NOMO-1 treated with DMSO at 0.1 percent for 48 hours (cell line): ENCODE measurements around the gene KHDRBS2.
A peak's percentile ranks its signal among the peaks of the same experiment; 100 is the strongest.

Source experiments
- DNase-seq: peaks from one replicate; lab custom pipeline; 2025; ENCODE audit not compliant: unreplicated experiment; lab: John Stamatoyannopoulos, UW

Gene KHDRBS2

DNA sequence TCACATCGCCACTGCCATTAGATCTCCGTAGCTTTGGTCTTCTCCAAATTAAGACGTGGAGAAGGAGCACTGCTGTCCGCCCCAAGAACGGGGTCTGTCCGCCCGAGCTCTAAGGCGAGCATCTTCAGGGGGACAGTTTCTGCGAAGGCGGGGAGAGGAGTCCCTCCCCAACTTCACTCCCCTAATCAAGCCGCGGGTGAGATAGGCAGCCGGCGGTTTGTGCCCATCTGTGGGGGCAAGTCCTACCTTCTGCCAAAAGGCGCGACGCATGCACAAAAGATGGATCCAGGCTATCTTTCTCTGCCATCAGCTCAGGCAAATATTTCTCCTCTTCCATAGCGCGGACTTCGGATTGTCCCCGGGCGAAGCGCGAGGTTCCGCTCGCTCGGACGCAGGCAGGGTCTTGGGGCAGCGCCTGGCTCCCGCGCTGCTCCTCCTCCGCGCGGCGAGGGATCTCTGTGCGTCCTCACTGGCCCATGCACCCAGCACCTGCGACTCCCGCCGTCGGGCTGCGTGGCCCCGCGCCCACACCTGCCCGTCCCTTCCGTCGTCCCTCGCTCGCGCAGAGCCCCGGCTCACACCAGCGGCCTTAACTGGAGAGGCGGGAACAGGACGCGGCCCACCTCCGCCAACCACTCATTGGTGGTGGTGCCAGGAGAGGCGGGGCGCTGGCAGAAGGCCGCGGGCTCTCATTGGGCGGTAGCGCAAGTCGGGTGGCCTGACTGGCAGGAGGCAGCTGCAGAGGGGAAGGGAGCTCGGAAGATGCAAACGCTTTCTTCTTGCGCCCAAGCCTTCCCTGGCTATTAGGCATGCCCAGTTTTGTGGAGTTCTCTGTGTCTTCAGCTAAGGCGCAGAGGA lies at the start of gene KHDRBS2:
TSS of gene KHDRBS2 (minus strand) at position 614 of the 858 bp plus-strand sequence.
- peak; percentile 80 for DNase-seq

DNA sequence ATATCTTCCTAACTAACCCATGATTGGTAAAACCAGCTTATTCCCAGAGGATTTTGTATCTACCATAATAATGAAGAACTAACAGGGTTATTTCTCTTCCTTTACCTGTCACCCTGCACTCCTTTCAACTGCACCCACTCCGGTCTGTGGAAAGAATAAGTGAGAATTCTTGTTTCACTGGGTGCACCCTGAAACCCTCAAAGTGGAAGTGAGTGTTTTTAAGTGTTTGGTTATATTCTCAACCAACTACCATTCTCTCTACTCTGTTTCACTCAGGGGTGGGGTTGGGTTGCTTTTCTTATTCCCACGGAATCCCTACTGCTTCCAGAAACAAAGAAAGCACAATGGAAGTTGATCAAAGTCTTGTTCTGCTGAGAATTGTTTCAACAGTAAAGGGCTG lies 42.6 kb upstream of the KHDRBS2 start:
- no peak for DNase-seq

DNA sequence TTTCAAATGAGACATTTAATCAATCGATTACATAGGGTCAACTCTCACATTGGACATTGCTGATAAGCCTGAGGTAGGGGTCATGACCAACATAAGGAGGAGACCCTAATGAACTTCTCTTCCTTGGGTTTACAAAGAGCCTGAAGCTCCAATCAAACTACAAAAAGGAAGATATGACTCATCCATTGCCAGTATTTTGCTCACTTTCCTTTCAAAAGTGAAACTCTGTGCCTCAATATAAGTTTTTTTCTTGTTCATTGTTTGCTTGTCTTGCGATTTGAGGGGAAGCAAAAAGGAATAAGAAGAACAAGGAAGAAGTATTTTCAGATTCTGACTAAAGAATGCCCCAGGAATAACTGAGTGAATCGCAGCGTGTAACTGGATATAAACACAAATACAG lies 38.8 kb upstream of the KHDRBS2 start:
- DNase-seq, result peak; percentile 12

DNA sequence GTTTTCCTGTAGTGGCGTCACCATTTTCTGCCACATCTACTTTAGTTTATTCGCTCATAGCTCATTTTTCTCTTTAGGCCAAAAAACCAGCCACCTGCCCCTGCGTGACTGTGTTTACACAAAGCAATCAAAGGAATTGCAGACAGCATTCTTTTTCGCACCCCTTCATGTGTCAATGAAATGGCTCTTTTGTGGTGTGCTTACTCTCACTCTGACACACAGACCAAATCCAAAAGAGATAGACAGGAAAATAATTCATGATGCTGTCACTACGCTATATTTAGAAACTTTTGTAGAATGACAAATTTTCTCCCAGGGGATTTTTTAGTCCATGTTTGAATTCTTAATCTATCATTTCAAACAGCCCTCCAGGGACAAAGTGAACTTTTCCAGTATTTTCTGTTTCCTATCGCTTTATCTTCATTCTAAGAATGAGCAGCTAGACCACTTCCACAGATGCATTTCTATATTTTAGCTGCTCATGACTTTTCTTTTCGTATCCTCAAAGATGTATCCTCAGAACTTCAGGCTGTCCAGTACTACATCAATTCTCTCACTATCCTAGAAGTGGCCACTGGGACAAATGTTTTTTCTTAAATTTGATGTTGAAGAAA lies 37.9 kb upstream of the KHDRBS2 start:
- DNase-seq, result no peak

DNA sequence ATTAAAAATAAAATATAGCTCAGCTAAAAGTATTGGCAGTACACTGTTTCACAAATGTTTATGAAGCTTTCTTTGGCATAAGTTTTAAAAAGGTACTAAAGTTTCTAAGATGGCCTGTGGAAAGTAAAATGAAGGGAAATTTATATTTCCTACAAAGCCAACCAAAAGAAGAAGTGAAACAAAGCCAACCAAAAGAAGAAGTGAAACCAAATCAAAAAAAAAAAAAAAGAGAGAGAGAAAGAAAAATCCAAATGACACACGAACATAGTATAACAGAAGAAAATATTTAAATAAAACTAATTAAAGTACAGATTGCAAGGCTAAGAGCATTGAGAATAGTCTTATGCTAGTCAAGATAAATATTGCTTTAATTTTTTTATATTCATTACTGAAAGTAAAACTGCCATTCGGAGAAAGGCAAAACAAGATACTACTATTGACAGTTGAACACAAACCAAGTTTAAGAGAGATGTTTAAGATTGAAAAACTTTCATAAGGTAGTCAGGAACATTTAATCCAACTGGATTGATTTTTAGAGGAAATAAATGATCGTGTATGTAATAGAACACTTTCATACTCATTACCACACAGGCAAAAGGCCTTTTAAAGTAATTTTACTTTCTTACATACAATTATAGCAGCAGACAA lies 12.8 kb upstream of the KHDRBS2 start:
- peak; percentile 70 for DNase-seq

DNA sequence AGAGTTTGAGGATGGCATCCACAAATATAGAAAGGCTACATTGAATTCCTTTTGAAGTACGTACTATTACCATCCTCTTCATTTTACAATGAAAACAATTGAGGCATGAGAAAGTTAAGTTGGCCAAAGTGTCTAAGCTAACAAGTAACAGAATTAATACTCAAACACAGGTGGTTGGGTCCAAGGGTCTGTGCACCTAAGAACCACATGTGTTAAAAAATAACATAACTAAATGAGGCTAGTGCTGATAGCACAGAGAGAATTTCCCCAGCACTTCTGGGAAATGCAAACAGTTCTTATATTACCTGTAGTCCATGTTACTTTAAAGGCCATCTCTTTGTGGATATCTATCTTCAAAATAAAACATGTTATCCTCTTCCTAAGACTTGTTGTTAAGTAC lies 10.5 kb upstream of the KHDRBS2 start:
- DNase-seq, result no peak

DNA sequence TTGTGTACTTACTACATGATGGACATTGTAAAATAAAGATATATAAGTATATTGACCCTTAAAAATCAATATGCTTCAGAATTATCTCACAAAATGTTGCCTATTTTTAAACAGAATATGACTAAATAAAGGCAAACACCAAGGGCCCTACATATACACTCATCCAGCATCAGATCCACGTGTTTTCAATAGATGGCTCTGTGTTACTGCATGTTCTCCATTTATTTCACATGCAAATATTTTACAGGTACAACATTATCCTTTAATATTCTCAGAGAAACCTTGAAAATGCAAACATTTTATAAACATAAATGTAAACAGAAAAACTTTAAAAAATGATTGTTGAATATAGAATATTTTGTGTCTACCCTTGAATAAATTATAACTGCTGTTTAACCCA lies 2.9 kb upstream of the KHDRBS2 start:
- no peak for DNase-seq

DNA sequence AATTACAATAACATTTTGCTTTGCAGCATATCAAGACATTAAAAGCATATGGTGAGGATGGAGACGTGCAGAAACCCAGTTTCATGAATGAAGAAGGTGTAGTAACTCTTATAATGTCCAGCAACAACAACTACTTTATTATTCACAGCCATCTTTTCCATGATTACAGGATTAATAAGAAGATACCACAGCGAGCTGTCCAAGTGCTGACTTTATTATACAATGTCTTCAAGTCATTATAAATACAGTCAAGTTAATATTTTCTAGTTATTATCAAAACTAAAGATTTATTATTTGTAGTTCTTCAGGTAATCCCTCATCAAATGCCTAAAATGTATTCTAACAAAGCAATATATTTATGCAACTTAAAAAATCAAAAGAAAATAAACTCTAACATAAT lies 2.5 kb upstream of the KHDRBS2 start:
- DNase-seq, result no peak

DNA sequence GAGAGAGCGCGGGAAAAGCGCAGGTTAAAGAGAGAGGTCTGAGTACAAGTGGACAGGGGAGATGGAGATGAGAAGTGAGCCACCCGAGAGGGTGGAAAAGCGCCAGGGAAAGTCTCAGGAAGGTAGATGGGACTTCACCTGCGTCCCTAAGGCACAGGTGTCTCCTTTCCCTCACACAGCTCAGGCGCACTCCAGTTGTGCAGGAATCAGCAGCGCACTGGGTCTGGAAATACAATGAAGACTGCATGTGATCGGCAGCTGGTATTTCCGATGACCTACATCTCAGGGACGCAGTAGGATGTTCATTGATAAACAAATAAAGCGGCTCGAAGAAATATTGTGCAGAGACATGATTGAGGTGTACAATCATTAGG lies 432 bp upstream of the KHDRBS2 start:
- DNase-seq, result no peak

DNA sequence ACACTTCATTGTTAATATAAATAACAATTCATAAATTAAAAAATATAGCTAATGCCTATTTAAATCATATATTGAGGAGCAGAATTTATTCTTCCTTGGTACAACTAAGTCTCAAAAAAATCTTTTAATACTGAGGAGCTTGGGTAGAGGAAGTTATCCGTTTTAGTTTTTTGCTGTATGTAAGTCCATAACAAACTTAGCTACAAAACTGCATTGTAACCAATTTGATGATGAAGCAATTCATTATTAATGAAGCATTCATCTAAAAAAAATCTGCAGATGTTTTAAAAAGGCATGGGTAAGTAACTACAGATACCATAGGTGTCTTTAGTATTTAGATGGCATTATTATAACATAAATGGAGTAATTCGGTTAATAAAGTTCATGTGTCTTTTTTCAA lies 1.3 kb downstream of the KHDRBS2 start:
- no peak for DNase-seq

DNA sequence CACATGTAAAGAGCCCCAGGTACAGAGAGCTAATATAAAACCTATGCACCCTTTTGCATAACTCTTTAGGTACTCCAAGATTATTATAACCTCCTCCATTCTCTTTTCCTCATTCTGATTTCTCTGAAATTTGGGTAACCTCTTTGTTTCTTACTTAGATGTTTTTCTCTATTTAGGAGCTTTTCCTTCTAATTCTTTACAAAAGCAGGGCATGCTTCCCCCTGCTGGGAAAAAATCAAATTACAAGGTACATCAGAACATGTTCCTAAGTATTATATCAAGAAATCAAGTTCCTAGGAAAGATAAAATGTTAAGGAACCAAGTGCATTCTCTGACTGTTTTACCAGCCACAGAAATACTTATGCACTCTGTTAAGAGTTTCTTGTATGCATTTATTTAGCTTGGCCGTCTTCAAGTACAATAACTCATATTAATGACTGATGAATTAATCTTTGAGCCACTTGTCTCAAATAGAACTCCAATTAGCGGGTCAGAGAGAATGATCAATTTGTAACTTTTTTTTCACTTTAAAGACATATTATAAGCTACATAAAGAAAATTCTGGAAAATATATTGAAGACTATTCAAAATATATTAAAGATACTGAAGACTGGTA lies 2.1 kb downstream of the KHDRBS2 start:
- DNase-seq, result peak; percentile 10

DNA sequence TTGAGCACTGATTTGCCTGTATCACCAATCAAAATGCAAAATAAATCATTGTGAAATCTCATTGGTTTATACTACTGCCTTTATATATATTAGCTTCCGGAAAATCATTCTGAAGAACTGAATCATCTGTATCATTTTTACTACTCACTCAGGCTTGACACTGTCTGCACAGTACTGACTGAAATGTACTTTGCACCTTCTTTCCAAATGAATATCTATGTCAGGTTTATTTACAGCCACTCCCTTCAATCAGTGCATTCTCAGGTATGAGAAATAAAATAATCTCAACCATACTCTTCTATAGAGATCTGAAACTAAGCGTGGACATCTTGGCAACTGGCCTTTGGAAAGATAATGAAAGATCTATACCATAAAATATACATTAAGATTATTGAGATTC lies 2.7 kb downstream of the KHDRBS2 start:
- no peak for DNase-seq

DNA sequence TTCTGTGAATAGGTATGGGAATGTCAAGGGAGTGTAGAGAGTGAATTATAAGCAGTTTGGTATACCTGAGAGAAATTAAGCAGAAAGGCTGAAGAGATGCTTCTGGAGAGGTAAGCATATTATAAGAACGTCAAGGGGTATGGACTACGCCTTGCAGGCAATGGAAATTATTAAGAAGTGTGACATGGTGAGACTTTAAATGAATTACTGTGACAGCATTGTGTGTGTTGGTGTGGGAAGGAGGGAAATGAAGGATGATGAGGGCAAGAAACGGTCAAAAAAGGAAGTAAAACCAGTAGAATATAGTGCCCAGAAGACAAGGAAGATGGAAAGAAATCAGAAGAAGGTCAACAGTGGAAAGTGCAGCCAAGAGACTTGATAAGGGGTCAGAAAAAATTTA lies 5.9 kb downstream of the KHDRBS2 start:
- DNase-seq, result no peak

DNA sequence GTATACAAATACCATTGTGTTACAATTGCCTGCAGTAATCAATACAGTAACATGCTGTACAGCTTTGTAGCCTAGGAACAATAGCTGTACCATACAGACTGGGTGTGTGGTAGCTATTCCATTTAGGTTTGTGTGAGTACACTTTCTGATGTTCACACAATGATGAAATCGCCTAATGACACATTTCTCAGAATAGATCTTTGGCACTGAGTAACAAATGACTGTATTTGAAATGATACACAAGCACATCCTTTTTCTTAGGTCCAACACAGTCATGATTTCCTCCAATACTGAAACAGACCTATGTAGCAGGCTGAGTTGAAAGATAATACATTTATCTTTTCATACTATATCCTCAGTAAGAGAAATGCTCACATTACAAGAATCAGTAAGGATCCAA lies 13.9 kb downstream of the KHDRBS2 start:
- DNase-seq, result no peak

DNA sequence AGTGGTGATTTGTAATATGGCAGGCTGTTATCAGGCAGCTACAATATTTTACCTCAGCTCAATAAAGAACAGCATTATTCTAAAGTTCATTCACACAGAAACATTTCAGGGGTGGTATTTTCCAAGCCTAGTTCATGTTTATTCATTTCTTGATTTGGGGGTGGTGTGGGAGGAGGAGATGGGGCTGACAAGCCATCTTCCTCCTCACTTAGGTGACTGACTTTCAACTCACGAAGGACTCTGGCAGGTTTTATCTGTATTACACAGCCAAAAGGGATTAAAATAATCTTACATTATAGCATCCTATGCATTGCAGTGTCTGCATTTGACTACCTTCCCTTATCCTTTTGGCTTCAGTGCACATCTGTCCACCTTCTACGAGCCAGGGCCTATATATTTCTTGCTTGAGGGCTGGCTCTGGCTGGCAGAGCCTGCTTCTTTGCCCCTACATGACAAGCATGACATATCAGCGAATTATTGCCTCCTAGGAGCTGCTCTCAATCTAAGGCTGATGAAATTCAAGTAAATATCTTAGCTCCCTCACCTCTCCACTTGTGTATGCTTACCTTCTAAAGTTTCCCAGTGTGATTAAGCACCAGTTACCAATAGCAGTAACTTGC lies 20.0 kb downstream of the KHDRBS2 start:
- DNase-seq, result no peak

DNA sequence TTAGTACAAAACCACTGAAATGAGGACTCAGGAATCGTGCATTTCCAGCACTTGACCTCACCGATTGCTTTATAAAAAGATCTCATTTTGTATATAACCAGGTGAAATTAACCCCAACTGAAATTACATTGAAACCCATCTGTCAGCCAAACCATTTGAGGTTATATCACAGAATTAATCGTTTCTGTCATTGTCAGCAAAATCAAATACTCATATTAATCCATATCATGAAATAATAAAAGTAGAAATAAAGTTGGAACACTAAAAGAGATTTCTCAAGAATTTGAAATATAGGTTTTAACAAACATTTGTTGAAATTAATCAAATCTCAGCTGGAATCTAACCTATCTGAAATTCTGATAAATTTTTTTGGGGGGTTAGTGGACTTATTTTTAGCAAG lies 23.7 kb downstream of the KHDRBS2 start:
- DNase-seq, result no peak

DNA sequence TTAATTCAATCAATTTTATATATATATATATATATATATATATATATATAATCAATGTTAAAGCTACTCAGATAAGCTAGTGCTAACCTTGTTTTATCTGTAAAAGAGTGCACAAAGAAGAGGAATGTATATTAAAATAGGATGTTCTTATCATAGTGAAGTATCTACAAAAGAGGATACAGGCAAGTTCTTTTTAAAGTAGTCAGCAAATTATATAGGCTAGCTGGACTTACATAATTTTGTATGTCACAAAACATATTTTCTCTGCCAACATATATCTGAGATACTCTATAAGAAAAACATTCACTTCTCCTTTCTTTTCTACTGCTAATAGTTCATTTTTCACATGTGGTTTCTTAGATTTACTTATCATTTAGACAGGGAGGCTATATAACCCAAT lies 39.9 kb downstream of the KHDRBS2 start:
- no peak for DNase-seq

DNA sequence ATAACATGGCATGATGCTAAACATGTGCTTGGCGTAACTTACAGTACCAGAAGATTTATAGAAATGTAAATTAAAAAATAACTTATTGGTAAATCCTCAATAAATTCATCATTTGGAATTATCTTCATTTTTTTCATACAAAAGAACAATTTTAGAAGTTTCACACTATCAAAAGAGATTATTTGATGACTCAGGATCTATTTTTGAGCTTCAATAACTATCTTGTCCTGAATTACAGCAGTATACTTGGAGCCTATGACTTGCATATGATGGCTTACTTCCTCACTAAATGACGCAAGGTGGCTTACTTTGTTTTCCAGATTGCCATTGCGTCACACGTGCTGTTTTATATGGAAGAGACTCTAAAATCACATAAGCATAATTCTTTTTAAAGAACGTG lies 49.2 kb downstream of the KHDRBS2 start:
- DNase-seq, result no peak

DNA sequence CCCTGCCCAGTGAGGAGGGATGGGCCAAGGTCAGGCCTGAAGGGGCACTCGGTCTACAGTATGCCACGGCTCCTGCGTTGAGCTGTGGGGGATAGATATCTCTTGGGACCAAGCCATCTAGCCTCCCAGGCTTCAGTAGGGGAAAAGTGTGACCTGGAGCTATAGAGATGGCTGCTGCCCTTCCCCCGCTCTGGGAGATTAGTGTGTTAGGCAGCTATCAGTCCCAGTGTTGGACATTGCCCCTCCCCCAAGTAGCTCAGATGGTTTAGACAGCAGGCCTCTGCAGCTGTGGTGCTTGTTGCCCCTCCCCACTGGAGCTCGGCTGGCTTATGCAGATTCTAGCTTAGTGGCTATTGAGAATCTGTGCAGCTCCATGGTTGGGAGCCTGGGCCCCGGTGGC lies 56.8 kb downstream of the KHDRBS2 start:
- no peak for DNase-seq

DNA sequence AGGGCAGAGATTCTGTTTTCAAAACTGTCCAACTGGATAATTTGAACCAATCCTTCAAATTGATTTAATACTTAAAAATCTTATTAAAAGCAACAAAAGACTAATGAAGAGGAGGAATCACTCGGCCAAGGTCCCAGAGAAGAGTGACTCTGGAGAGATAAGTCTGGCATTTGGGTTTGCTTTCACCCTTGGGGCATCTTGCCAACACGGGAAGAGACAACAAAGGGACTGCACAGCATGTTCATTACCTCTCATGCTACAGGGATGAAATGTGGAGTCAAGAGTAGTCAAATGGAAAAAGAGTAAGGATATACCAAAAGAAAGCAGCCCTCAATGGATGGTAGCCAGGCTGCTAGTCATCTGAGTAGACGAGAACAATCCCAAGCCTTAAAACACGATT lies 68.2 kb downstream of the KHDRBS2 start:
- DNase-seq, result no peak

DNA sequence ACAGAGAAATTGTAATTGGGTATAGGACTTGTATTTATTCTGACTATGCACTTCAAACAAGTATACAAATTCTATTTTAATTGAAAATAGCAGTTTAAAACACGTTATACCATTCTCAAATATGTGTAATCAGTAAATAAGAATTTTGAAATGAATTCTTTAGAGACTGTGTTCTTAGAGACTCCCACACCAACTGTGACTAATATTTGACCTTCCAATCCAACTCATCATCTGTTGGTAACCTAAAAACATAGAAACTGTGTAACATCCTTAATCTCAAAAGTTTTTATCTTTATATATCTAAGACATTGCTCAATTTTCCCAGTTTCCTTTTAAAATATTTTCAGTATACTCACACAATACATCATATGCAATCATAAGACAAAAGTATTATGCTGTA lies 83.9 kb downstream of the KHDRBS2 start:
- DNase-seq, result no peak
